Trophoblast cell (in vitro differentiated cells and primary cell): ENCODE measurements around the gene KRT14.
"Not testable (repeated sequence)": the region's sequence is repeated elsewhere in the genome, so short reads cannot be mapped to it uniquely, and the experiment has no call there.

Source experiments
- DNase-seq, 2 donors: peaks; one replicate each; pipeline ENCODE4 v3.0.0-alpha.2; 2016
- H2AFZ ChIP-seq: 2 replicates; pipeline ENCODE4 v1.6.1; 2013; ENCODE audit warnings: low read length, moderate library complexity, mild to moderate bottlenecking; ENCODE audit not compliant: insufficient read depth, poor library complexity
- H2AK5ac ChIP-seq: 2 replicates; pipeline ENCODE4 v1.6.1; 2013; ENCODE audit warnings: mild to moderate bottlenecking, low read length
- H2BK120ac ChIP-seq: 2 replicates; pipeline ENCODE4 v1.6.1; 2013; ENCODE audit warnings: low read length, mild to moderate bottlenecking, moderate library complexity; ENCODE audit not compliant: insufficient read depth, poor library complexity
- H2BK12ac ChIP-seq: 2 replicates; pipeline ENCODE4 v1.6.1; 2013; ENCODE audit warnings: mild to moderate bottlenecking, low read length, moderate library complexity
- H2BK5ac ChIP-seq: 2 replicates; pipeline ENCODE4 v1.6.1; 2013; ENCODE audit warnings: low read length, low read depth, moderate library complexity, mild to moderate bottlenecking; ENCODE audit not compliant: poor library complexity
- H3K14ac ChIP-seq: 2 replicates; pipeline ENCODE4 v1.6.1; 2013; ENCODE audit warnings: mild to moderate bottlenecking, low read length
- H3K18ac ChIP-seq: 2 replicates; pipeline ENCODE4 v1.6.1; 2013; ENCODE audit warnings: mild to moderate bottlenecking, low read length
- H3K23ac ChIP-seq: 2 replicates; pipeline ENCODE4 v1.6.1; 2013; ENCODE audit warnings: low read length
- H3K27ac ChIP-seq: 2 replicates; pipeline ENCODE4 v1.5.1; 2013; ENCODE audit warnings: low read depth, mild to moderate bottlenecking, inconsistent platforms, low read length, moderate library complexity
- H3K27me3 ChIP-seq: 2 replicates; pipeline ENCODE4 v1.6.1; 2013; ENCODE audit warnings: inconsistent platforms, mild to moderate bottlenecking, low read length, moderate library complexity; ENCODE audit not compliant: insufficient read depth
- H3K36me3 ChIP-seq, 2 experiments: 1 replicate in 1 of 2; 2 replicates in 1 of 2; pipeline ENCODE4 v1.6.1; 2013; ENCODE audit warnings: low read length in 2 of 2, mild to moderate bottlenecking in 2 of 2, moderate library complexity in 1 of 2; ENCODE audit not compliant: insufficient read depth in 2 of 2, control insufficient read depth in 1 of 2
- H3K4ac ChIP-seq: 2 replicates; pipeline ENCODE4 v1.6.1; 2013; ENCODE audit warnings: low read depth, mild to moderate bottlenecking, low read length, moderate library complexity
- H3K4me1 ChIP-seq, 2 experiments: 1 replicate in 1 of 2; 2 replicates in 1 of 2; pipeline ENCODE4 v1.6.1; 2013; ENCODE audit warnings: low read length in 2 of 2, mild to moderate bottlenecking in 2 of 2, moderate library complexity in 1 of 2; ENCODE audit not compliant: insufficient read depth in 2 of 2, control insufficient read depth in 1 of 2
- H3K4me2 ChIP-seq: 2 replicates; pipeline ENCODE4 v1.6.1; 2013; ENCODE audit warnings: inconsistent platforms, mild to moderate bottlenecking, low read length, moderate library complexity
- H3K4me3 ChIP-seq: 2 replicates; pipeline ENCODE4 v1.5.1; 2013; ENCODE audit warnings: mild to moderate bottlenecking, low read depth, low read length, inconsistent platforms
- H3K79me1 ChIP-seq: one replicate; pipeline ENCODE4 v1.6.1; 2013; ENCODE audit warnings: low read length
- H3K79me2 ChIP-seq: 2 replicates; pipeline ENCODE4 v1.6.1; 2013; ENCODE audit warnings: low read length, mild to moderate bottlenecking; ENCODE audit not compliant: control insufficient read depth, insufficient read depth, poor library complexity
- H3K9ac ChIP-seq: 2 replicates; pipeline ENCODE4 v1.6.1; 2013; ENCODE audit warnings: mild to moderate bottlenecking, low read length
- H3K9me3 ChIP-seq: 2 replicates; pipeline ENCODE4 v1.6.1; 2013; ENCODE audit warnings: low read depth, mild to moderate bottlenecking, control low read depth, inconsistent platforms, low read length; ENCODE audit not compliant: insufficient read depth
- H4K12ac ChIP-seq: 2 replicates; pipeline ENCODE4 v1.6.1; 2013; ENCODE audit warnings: low read depth, mild to moderate bottlenecking, low read length, moderate library complexity
- H4K8ac ChIP-seq: 2 replicates; pipeline ENCODE4 v1.6.1; 2013; ENCODE audit warnings: low read depth, mild to moderate bottlenecking, low read length, moderate library complexity
- H4K91ac ChIP-seq: one replicate; pipeline ENCODE4 v1.6.1; 2013; ENCODE audit warnings: low read depth, mild to moderate bottlenecking, low read length, moderate library complexity
- WGBS: extraction: QIAGEN DNeasy Blood & Tissue Kit; methylation state at CpG from one replicate; pipeline ENCODE4 v1.1.7; 2013; ENCODE audit warnings: missing lambda C conversion rate; ENCODE audit not compliant: insufficient read length, insufficient coverage; ENCODE audit errors: extremely low coverage; 5-methylcytosine and 5-hydroxymethylcytosine counted together

Gene KRT14

GRCh38 chr17:41623184-41623861 lies 36.6 kb upstream of the KRT14 start:
- not testable (repeated sequence) for H3K4me3 ChIP-seq, H3K9ac ChIP-seq, H3K9me3 ChIP-seq, H3K36me3 ChIP-seq, H3K4ac ChIP-seq, H3K23ac ChIP-seq, H3K27me3 ChIP-seq, H4K12ac ChIP-seq, H3K79me2 ChIP-seq, H3K4me2 ChIP-seq
- Histone ChIP-seq H3K27ac (peak overlapping the region; percentile 22), H4K91ac (peak overlapping the region; percentile 93), H3K79me1 (peaks cover 22% of the 10 kb centered on the region), H3K18ac (peak overlapping the region; percentile 16), H2BK120ac (peak overlapping the region; percentile 87), H2AK5ac (peak overlapping the region; percentile 36), H2BK5ac (peak overlapping the region; percentile 74), H4K8ac (peak overlapping the region; percentile 5), H2AFZ (peak overlapping the region; percentile 50), H3K14ac (peak overlapping the region; percentile 20), H2BK12ac (peak overlapping the region; percentile 1), H3K4me1 (peaks cover 24 to 36% of the 10 kb centered on the region in 2 experiments)
- DNase-seq = peak in 1 of 2 donors; percentile 43
- no CpG with 5 or more reads among the region's 10 CpGs for WGBS

- H4K91ac ChIP-seq = peak overlapping the region; percentile 93
- WGBS = no CpG with 5 or more reads among the region's 19 CpGs
- not testable (repeated sequence) for H4K12ac ChIP-seq, H3K27me3 ChIP-seq, H3K23ac ChIP-seq, H3K79me2 ChIP-seq, DNase-seq, H3K9me3 ChIP-seq, H3K4me3 ChIP-seq, H3K9ac ChIP-seq, H3K36me3 ChIP-seq, H3K4me2 ChIP-seq
- H4K8ac ChIP-seq = peak overlapping the region; percentile 5
- H2BK5ac ChIP-seq = peak overlapping the region; percentile 74
- peak overlapping the region; percentile 20 for H3K14ac ChIP-seq
- peak overlapping the region; percentile 36 for H2AK5ac ChIP-seq
- H3K79me1 ChIP-seq = peaks cover 22% of the 10 kb centered on the region
- peak overlapping the region; percentile 8 for H2BK12ac ChIP-seq
- peak overlapping the region; percentile 1 for H3K4ac ChIP-seq
- peak overlapping the region; percentile 22 for H3K27ac ChIP-seq
- peak overlapping the region; percentile 87 for H2BK120ac ChIP-seq
- peak overlapping the region; percentile 13 for H3K18ac ChIP-seq
- H2AFZ ChIP-seq = peak overlapping the region; percentile 50
- peaks cover 29 to 42% of the 10 kb centered on the region in 2 experiments for H3K4me1 ChIP-seq
These were observed 35.9 kb upstream of the KRT14 start for GRCh38 chr17:41622340-41623183.

- Histone ChIP-seq H2AFZ (no peak overlapping the region), H2BK12ac (no peak overlapping the region), H3K79me1 (peaks cover 25% of the 10 kb centered on the region), H3K27ac (no peak overlapping the region), H3K36me3 (no peaks in the 10 kb centered on the region), H3K4me1 (peaks cover 33 to 49% of the 10 kb centered on the region in 2 experiments), H3K27me3 (no peaks in the 10 kb centered on the region), H3K18ac (no peak overlapping the region), H2BK120ac (no peak overlapping the region), H3K4ac (no peak overlapping the region), H3K4me2 (no peak overlapping the region), H2BK5ac (no peak overlapping the region), H3K14ac (no peak overlapping the region), H4K91ac (peak overlapping the region; percentile 93), H3K4me3 (no peak overlapping the region), H4K12ac (no peak overlapping the region), H4K8ac (no peak overlapping the region), H2AK5ac (no peak overlapping the region), H3K9me3 (no peaks in the 10 kb centered on the region), H3K9ac (no peak overlapping the region), H3K23ac (no peak overlapping the region), H3K79me2 (peaks cover 4% of the 10 kb centered on the region)
- no CpG with 5 or more reads among the region's 2 CpGs for WGBS
- no peak for DNase-seq
These were observed 35.2 kb upstream of the KRT14 start for GRCh38 chr17:41621916-41622315.

- Histone ChIP-seq H3K4ac (peak overlapping the region; percentile 43), H3K27ac (peak overlapping the region; percentile 41), H4K91ac (peak overlapping the region; percentile 69), H2BK5ac (peak overlapping the region; percentile 31), H2BK12ac (peak overlapping the region; percentile 47), H3K79me1 (peaks cover 25% of the 10 kb centered on the region), H2AK5ac (peak overlapping the region; percentile 42), H2BK120ac (peak overlapping the region; percentile 15), H4K8ac (peak overlapping the region; percentile 4), H3K14ac (peak overlapping the region; percentile 59), H3K4me1 (peaks cover 33 to 52% of the 10 kb centered on the region in 2 experiments), H3K18ac (peak overlapping the region; percentile 43)
- H2AFZ ChIP-seq, H3K27me3 ChIP-seq, H3K36me3 ChIP-seq, H4K12ac ChIP-seq, H3K4me3 ChIP-seq, H3K23ac ChIP-seq, H3K9me3 ChIP-seq, H3K4me2 ChIP-seq, H3K79me2 ChIP-seq, H3K9ac ChIP-seq, DNase-seq: not testable (repeated sequence)
- no CpG with 5 or more reads among the region's 11 CpGs for WGBS
These were observed 34.7 kb upstream of the KRT14 start for GRCh38 chr17:41621435-41621817.
